ENCODE data around the gene LACTB.

GRCh38 chr15:63109498-63109897 lies 12.2 kb upstream of the LACTB start:
- TF ChIP-seq, protein P1, sequence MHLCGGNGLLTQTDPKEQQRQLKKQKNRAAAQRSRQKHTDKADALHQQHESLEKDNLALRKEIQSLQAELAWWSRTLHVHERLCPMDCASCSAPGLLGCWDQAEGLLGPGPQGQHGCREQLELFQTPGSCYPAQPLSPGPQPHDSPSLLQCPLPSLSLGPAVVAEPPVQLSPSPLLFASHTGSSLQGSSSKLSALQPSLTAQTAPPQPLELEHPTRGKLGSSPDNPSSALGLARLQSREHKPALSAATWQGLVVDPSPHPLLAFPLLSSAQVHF (CRISPR knock-in tag; IDR thresholded peaks at IDR 0.05), result no peak
- TF ChIP-seq POLR2A (IDR thresholded peaks at IDR 0.05; ENCODE audit: insufficient read depth in 1 of 2, low read depth in 2 of 2, low read length in 2 of 2) (no peak), PTBP1 (IDR thresholded peaks at IDR 0.05; ENCODE audit: low read depth, low read length, poor library complexity, severe bottlenecking) (no peak), KDM5B (CRISPR knock-in tag; IDR thresholded peaks at IDR 0.05; ENCODE audit: borderline replicate concordance) (no peak), ZNF761 (CRISPR knock-in tag; conservative IDR thresholded peaks at IDR 0.05) (no peak), SMAD9 (CRISPR knock-in tag; IDR thresholded peaks at IDR 0.05) (no peak), ELK4 (CRISPR knock-in tag; IDR thresholded peaks at IDR 0.05; ENCODE audit: borderline replicate concordance) (no peak), CEBPZ (IDR thresholded peaks at IDR 0.05; ENCODE audit: low read length) (no peak), SMC3 (IDR thresholded peaks at IDR 0.05; ENCODE audit: low read length) (no peak), EP300 (IDR thresholded peaks at IDR 0.05; ENCODE audit: low read depth in 2 of 2, low read length in 2 of 2) (no peak), EP300 (CRISPR knock-in tag; IDR thresholded peaks at IDR 0.05; ENCODE audit: borderline replicate concordance) (no peak)
- TF ChIP-seq, protein P2, sequence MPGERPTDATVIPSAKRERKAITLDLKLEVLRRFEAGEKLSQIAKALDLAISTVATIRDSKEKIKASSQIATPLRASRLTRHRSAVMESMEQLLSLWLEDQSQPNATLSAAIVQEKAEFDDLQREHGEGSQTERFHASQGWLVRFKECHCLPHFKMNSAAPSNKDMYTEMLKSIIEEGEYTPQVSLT (CRISPR knock-in tag; IDR thresholded peaks at IDR 0.05; ENCODE audit: borderline replicate concordance, low read depth), result no peak

All from HepG2 (cell line).